Body of pancreas (tissue), 4 donors: Measurements from ENCODE around the gene NR4A1.

Experiments
- CTCF ChIP-seq, 7 experiments: fragments of 450-650 bp in 4 of 7; fragments of 200-600 bp in 3 of 7; sonication (generic) in 3 of 7; IDR thresholded peaks; one replicate each; pipeline ENCODE4 v1.5.1; 2016 to 2019; ENCODE audit warnings: antibody characterized with exemption in 7 of 7
- POLR2A ChIP-seq, 3 donors: fragments of 450-650 bp; IDR thresholded peaks; one replicate each; pipeline ENCODE4 v1.6.1; 2016; ENCODE audit warnings: antibody characterized with exemption in 3 of 3, mild to moderate bottlenecking in 2 of 3

- TF ChIP-seq CTCF (IDR thresholded peaks at IDR 0.05) (peak; percentile 79 to 94 (median 89)), POLR2A (IDR thresholded peaks at IDR 0.05) (no peak)
These were observed 31.9 kb downstream of the NR4A1 start for GRCh38 chr12:52082988-52083637.
